Left hindlimb (tissue), 1 donor: ENCODE results near the gene CLCF1.

Experiments
- DNase-seq: peaks from one replicate; pipeline ENCODE4 v3.0.0-alpha.2; 2018

CLCF1 gene

DNA sequence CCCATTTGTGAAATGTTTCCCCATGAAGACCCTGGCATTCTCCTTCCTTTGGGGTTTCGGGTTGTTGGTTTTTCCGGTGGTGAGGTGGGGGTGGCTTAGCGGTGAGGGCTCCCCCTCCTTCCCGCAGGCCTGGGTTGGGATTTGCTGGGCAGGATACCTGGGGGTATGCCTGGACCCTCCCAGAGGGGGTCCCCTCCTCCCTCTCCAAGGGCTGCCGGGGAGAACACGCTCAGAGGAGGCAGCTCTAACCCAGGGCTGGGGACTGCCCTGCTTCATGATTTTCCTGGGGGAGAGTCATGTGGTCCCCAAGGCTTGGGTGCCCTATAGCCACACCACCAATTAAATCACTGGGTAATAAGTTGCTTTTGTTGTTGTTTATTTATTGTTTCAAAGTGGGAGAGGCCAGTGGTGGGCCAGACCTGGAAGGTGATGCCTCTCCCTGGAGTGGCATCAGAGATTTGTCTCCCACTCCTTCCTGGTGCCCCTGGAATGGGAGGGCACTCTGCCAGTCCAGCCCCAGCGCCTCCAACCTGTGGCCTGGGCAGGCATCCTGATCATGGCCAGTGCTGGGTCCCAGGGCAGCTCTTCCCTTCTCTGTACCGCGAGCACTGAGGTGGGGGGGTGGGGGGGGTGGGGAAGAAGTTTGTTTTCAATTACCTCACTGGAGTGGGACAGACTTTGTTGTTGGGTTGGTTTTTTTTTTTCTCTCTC, 1.3 kb upstream of the CLCF1 start:
- DNase-seq, result no peak

DNA sequence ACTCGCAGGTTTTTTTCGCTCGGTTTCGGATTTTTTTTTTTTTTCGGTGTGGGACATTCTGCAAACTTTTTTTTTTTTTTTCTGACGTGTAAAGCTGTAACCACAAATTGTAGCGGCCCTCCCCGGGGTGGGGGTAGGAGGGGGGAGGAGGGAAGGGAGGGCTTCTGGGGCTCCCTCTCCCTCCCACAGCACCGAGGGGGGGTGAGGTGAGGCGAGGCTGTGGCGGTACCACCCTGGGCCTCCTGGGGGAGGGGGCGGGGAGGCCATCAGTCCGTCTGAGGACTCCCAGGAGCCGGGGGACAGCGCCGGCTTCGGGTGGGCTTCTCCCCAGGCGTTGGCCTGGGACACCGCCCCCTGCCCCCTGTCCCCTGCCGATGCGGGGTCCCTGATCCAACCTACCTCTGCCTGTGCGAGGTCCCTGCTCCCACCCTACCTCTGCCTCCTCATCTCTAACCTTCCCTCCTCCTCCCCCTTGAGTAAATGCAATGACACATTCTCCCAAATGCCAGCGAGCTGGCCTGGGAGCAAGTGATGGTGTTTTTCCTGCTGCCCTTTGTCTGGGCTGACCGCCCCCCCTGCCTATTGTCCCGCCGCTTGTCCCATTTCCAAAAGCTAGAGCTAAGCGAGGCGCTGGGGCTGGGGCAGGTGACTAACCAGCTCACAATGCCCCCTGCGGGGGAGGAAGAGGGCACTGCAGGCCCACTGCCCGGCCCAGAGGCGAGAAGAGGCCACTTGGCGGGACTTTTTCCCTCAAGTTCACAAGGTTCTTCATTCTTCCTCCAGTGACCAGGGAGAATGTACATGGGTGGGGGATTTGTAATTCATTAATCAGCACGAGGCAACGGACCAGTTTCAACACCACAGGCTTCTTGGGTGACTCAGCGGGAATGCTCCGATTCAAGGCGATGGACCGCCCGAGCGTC, 511 bp upstream of the CLCF1 start:
- peak; percentile 75 for DNase-seq

DNA sequence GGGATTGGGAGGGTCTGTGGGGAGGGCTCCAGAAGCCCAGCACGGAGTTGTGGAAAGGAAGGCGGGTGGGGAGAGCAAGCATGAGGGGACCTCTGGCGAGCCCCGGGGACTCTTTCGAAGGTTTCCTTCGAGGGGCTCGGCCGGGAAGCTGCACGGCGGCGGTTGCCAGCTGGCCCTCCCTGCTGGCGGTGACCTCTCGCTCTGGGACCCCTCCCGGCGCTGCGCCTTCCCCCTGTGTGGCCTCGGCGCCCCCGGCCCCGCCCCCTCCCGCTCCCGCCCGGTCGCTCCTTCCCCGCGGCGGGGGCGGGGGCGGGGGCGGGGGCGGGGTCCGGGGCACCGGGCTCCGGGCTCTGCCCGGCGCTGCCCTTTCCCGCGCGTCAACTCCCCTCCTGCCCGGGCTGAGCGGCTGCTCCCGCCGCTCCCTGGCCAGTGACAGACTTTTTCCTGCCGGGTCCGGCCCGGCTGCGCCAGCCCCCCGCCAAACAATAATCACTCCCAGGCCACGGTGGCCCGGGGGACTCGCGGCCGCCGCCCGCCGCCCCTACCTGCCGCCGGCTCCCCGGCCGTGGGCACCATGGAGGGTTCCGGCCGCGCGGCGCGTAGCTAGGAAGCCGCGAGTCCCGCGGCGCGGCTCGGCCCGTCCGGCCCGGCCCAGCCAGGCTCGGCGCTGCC, 941 bp downstream of the CLCF1 start:
- DNase-seq, result no peak

DNA sequence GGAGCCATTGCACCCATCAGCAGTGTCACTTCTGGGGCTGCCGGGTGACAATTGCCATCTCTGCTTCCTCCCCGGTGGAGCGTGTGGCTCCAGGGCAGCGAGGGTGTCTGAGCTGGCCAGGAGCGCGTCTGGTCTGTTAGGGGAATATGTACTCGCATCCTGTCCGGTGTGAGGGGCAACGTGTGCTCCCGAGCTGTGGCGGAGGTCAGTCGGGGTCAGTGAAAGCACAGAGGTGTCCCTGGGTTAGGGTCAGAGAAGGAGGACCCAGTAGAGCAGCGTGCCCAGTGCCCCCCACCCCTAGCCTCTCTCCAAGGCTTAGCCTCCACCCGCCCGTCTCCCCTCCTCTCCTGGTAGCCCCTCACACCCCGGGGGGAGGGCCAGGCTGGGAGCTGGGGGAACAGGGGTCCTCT, 1.5 kb downstream of the CLCF1 start:
- no peak for DNase-seq

DNA sequence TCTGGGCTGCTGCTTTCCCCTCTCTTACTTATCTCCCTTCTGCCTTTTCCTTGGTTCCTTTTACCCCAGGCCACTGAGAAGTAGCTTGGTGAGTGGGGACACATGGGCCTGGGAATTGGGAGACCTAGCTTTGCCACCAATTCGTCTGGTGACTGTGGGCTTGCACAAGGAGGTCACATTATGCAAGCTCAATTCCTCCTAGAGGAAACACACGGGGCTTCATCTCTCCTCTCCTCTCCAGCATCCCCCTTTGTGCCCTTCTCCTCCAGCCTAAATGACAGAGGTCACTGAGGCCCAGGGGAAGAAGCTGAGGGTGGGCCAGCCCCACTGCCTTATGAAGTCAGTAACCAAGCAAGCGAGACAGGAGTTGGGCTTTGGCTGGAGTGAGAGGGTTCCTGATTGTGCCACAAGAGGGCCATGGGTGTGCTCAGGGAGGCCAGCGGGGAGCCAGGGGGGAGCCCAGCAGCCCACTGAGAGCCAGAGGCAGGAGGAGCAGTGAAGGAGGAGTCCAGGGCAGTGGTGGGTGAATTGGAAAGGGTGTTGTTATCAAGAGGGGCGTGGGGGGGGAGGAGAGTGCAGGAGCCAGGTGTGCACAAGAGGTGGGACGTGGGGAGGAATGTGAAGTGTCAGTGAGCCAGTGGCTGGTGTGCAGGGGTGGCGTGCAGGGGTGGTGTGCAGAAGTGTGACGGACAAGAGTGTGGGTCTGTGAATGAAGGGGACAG, 2.0 kb downstream of the CLCF1 start:
- DNase-seq, result no peak

DNA sequence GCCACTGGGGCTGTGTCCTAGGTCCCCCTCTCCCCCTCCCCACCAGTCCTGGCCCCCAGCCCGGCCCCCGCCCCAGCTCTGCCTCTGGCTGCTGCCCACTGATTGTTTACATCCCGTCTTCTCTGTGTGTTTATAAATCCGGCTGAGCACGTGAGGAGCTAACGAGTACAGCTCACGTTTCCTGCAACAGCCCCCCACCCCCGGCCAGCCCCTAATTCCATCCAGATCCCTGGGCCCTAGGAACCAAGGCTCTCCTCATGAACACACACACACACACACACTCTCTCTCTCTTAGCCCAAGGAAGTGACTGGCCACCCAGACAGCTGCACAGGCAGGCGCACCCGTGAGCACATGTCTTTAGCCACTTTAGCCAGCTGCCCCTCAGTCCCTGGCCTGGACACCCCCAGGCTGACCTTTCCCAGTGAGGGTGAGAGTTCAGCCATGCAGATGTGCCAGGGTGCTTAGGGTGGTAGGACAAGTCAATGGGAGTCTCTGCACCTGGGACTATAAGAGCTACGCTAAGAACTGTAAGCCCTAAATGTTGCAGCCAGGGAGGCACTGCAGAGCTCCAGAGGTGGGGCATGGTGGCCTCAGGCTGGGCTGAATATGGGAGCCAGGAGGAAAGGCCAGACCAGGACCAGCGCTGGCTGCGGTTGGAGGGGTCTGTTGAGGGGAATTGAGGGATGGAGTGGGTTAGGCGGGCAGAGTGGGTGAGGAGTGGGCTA, 2.9 kb downstream of the CLCF1 start:
- DNase-seq, result no peak

DNA sequence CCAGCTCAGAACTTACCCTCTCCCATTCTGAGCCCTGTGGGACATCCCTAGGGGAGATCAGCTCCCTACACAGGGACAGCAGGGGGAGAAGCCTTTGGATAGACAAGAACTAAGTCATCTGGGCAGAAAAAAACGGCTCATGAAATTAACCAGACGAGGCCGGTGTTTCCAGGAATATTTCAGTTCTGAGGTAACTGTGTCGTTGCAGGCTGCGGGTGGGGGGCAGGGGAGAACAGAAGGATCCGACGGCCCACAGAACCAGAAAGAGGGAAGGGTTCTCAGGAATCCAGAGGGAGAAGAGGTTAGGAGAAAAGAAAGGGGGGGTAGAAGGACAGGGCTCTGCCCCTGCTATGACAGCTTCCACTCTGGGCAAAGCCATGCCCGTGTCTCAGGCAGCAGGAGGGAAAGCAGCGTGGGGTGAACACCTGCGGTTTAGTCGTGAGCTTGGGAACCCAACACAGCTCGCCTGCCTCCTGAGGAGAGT, 3.6 kb downstream of the CLCF1 start:
- DNase-seq, result no peak

DNA sequence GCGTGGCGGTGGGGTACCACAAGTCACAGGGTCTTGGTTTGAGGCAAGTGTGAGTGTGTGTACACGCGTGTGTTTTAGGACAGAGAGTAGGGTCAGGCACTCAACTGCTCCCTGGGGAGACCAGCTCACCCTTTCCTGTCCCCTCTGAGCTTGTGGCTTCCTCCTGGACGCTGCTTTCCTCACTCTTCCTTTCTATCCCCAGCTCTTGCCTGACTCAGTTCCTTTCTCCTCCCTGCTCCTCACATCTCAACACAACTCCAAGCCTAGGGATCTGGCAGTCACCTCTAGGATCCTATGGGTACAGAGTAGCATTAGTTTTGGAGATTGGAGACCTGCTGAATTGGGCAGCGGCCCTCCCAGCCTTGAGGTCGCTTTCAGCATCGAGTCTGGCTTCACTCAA, 4.1 kb downstream of the CLCF1 start:
- no peak for DNase-seq

DNA sequence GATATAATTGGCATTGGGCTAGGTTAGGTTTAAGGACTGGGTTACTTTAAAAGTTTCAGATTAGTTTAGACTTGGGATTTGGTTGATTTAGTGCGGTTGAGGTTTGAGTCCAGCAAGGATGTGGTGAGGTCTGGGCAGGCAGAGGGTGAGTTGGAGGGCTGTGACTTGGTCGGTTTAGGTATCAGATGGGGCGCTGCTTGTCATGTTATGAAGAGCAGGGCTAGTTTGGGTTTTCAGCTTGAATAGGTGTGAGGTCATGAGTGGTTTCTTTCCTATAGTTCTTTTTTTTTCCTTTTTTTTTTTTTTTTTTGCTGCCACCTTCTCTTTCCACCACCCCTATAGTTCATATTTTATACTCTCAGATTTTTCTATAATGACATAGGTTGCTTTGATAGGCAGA, 4.8 kb downstream of the CLCF1 start:
- no peak for DNase-seq

DNA sequence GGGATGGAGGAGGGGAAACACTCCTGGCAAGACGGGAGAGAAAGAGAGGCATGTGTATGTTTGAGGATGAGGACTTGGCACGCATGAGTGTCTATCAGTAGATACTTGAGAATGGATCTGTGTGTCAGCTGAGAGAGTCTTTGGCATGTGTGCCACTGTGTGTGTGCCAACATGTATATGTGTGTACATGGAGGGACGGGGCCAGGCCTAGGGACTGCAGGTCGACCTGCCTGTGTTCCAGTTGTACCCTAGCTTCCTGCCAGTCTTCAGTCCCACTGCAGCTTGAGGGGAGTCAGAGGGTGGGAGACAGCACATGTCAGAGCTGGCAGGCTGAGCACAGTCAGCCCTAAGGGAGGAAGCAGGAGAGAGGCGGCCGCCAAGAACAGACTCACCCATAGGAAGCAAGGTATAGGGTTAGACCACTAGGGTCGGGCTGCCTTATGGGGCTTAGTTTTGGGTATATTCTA, 5.6 kb downstream of the CLCF1 start:
- no peak for DNase-seq

DNA sequence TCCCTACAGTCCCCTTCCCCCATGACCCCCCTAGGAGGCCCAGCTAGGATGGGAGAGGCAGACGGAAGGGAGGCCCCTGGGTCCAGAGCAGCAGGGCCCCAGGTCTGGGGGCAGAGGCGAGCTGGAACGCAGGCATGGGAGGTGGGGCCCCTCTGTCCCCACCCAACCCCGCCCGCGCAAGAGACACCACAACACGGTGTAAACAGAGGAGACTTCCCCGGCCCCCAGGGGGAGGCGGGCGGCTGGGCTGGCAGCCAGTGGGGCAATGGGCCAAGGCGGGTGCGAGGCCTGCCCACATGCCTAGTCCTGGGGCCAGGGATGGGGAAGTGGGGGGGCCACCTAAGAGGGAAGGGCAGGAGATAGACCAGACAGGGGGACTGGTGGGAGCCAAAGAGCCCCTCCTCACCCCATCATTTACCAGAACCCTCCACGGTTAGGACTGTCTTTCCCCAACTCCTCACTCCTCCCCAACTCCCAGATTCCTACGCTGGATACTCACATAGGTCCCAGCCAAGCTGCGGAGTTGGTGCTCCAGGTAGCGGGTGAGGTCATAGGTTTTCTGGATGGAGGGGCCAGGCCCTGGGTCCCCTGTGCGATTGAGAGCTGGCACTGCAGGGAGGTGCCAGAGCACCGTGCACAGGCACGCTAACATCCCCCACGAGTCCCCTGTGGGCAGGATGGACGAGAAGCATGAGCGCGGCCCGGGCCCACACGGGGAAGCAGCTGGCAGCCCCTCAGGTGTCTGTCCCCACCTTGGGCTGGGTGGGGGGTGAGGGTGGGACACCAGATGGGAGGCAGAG, 6.2 kb downstream of the CLCF1 start:
- DNase-seq, result peak; percentile 67

DNA sequence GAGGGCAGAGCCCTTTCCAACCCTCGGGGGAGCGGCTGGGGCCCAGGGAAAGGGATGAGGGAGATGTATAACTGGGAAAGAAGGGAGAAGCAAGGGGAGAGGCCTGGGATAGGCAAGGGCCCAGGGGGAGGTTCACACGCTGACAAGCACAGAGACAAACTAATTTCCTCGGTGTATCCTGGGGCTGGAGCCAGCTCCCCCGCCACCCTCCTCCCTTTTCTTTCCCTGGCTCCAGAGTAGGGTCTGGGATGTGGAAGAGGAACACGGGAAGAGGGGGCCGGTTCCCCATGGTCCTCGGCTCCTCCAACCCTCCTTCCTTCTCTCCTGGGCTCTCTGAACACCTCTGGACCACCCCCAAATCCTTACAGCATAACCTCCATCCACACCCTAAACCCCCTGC, 6.9 kb downstream of the CLCF1 start:
- DNase-seq, result peak; percentile 74

DNA sequence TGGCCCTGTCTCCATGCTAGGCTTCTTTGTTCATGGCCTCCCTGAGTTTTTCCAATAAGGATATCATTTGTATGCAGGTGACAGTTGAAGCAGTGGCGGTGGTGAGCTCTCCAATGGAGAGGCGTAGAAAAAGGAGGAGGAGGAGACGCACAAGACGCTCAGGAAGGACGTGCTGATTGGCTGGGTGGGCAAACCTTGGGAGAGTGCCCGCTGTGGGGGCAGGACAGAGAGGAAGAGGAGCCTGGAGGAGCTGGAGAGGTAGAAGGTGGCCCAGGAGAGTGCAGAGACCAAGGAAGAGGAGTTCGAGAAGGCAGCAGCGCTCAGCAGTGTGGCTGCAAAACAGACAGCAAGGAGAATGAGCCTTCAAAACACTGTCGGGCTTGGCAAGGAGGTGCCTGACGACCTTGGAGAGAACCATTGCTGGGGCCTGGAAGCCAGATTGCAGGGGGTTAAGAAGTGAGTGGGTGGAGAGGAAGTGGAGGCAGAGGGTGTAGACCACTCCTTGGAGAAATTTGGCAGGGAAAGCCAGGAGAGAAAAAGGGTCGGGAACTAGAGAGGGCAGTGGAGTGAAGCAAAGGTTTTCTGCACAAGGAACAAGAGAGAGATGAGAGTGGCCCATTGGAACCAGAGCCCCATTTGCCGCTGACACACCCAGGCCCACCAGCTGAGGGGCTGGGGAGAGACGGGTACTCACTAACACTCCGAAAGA, 7.5 kb downstream of the CLCF1 start:
- DNase-seq, result no peak

DNA sequence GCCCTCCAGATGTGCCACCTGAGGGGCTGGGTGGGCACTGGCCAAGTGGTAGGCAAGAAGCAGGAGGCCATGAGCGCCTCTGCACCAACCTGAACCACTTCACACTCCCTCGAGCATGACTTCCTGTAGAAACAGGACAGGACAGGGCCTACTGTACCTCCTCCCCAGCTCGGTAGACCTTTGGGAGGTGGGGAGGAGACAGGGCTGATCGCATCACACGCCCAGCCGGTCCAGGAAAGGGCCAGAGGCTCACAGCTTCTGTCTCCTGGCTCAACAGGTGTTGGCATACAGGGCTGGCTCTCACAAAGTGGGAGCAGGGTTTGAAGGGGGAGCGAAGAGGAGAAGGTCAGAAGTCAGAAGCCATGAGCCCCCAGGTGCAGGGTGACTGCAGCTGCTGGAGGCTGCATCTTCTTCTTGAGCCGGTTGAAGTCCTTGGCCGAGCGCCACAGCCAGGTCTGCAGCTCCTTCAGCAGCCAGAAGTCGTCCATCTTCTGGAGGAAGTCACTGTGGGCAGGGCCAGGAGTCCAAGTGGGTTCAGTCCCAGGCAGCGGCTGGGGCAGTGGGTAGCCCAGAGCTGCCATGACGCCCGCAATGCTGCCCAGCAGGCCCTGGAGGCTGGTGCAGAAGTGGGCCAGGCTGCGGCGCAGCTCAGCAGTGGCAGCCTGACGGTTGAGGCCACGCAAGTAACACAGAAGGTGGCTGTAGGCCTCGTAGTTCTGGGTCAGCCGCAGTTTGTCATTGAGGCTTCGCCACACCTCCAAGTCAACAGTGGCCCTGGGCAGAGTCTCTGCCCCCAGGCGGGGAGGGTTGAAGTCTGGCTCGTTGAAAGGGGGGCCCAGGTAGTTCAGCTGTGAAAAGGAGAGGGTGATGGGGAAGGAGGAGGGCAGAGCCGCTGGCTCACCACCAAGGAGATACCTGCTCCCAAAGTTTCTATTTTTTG, 8.3 kb downstream of the CLCF1 start:
- no peak for DNase-seq

DNA sequence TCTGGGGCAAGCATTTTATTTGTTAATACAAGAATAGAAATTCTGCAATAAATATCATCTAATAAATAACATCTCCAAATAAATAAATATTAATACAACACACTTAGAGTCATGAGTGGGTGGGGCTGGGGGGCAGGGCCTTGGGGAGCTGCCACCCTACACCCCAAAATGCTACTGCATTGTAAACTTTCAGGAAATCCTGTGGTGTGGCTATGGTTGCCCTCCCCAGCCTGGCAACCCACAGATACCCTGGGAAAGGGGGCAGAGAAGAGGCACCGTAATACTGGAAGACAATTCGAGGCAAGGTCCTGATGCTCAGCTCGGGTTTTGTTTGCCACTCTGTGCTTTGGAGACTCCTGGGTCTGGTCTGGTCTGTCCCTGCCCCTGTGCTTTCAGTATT, 9.2 kb downstream of the CLCF1 start:
- no peak for DNase-seq

DNA sequence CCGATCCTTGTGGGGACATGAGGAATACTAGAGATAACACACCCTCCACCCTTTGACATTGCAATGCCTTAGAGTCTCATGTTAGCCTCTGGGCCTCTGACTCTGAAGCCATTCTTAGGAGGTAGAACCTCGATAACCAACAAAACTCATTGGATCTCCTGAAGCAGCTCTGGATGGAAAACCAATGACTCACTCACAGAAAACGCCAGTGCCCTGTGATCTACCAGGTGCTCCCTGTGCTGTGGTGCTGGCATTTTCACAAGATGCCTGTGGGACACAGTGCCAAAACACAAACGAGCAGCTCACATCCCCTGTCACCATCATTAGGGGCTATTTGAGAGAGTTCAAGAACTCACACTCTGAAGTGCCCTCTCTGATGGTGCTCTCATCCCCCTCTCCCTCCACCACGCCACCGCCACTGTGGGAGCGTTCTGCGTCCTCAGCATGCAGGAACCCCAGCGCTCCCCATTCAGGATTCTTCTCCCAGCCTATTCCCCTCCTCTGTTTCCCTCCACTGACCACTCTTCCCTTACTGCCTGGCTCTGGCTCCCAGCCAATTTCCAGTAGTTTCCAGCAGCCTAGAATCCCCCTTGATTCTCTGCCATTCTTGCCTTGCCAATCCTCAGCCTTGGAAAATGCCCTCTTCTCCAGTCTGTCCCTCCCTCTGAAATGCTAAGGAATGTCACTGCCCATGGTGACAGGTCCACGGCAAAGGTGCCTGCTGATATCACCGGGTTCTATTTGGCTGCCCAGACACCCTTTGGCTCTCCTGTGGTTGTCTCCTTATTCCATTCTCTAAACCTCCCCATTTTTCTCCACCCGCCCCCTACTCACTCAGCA, 15.3 kb downstream of the CLCF1 start:
- DNase-seq, result no peak

DNA sequence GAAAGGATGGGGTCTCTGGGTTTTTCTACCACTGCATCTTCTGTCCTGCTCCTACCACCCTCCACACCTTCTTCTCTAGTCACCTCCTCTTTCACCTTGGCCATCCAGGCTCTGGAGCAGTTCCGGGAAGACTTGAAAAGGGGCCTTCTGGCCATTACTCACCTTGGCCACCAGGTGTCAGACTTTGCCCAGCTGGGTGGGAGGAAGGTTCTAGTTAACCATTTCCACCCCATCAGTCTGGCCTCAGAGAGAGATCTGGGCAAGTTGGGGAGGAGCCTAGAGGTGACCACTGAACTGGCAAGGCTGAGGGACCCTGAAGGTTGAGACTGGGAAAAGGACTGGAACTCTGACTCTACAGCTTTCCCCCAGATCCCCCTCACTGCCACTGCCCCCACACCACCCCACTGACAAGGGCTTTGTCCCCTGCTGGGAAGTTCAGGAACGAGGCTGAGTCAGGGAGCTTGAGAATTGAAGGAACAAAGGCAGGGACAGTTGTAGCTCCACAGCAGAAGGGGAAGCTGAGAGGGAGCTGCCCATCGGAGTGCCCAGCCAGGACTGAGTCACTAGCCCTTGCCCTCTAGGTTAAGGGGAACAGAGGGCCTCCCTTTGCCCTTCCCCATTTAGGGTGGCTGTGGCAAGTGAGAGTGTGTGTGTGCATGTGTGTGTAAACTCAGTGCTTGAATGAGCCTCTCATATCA, 16.4 kb downstream of the CLCF1 start:
- DNase-seq, result no peak

DNA sequence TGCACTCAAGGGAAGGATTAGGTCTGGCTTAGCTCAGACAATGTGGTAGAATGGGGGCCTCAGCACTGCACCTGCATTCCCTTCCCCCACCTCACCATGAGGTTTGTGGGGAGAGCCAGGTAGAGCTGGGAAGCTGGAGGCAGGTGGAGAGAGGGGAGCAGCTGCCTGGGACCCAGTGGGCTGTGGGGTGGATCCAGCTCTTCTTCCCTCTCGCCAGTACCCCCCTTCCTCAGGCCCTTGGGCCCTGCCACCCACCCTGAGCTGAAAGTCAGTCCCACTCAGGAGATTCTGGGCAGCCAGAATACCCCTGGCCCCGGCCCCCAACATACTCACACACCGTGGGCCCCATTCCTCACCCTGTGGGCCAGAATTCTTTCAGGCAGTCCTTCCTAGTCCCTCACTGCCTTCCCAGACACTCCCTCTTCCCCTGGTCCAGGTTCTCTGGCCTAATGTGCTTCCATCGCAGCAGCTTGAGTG, 17.0 kb downstream of the CLCF1 start:
- DNase-seq, result no peak
